ENCODE data around the gene GCSAM.

The GCSAM gene

GRCh38 chr3:112128843-112129727 is 4.0 kb downstream of the GCSAM start:
- no peak for DNase-seq

- DNase-seq = no peak
Measured at GRCh38 chr3:112127522-112128494, 5.2 kb downstream of the GCSAM start.

GRCh38 chr3:112126511-112126911 is 6.5 kb downstream of the GCSAM start:
- no peak for DNase-seq

- DNase-seq = no peak
Measured at GRCh38 chr3:112124907-112125607, 8.0 kb downstream of the GCSAM start.

GRCh38 chr3:112123548-112123947 is 9.5 kb downstream of the GCSAM start:
- DNase-seq = no peak

- DNase-seq = no peak
Measured at GRCh38 chr3:112122870-112123269, 10.2 kb downstream of the GCSAM start.

GRCh38 chr3:112121577-112122547 is 11.2 kb downstream of the GCSAM start:
- no peak for DNase-seq

GRCh38 chr3:112119962-112120836 is 12.8 kb downstream of the GCSAM start:
- DNase-seq = no peak

GRCh38 chr3:112117841-112118571 is 15.0 kb downstream of the GCSAM start:
- DNase-seq = no peak

- no peak for DNase-seq
Measured at GRCh38 chr3:112117415-112117814, 15.6 kb downstream of the GCSAM start.

GRCh38 chr3:112116748-112117186 is 16.3 kb downstream of the GCSAM start:
- DNase-seq = no peak

- no peak for DNase-seq
Measured at GRCh38 chr3:112115806-112116383, 17.2 kb downstream of the GCSAM start.

- no peak for DNase-seq
Measured at GRCh38 chr3:112115161-112115739, 17.8 kb downstream of the GCSAM start.

- DNase-seq = no peak
Measured at GRCh38 chr3:112114576-112115160, 18.4 kb downstream of the GCSAM start.

- no peak for DNase-seq
Measured at GRCh38 chr3:112111785-112112402, 21.2 kb downstream of the GCSAM start.

- DNase-seq = no peak
Measured at GRCh38 chr3:112109322-112109721, 23.7 kb downstream of the GCSAM start.

GRCh38 chr3:112104774-112105173 is 28.3 kb downstream of the GCSAM start:
- no peak for DNase-seq

GRCh38 chr3:112101916-112102315 is 31.1 kb downstream of the GCSAM start:
- DNase-seq = no peak

All from 8988T (cell line).